ENCODE results near the gene PSMC1.

PSMC1 gene

DNA sequence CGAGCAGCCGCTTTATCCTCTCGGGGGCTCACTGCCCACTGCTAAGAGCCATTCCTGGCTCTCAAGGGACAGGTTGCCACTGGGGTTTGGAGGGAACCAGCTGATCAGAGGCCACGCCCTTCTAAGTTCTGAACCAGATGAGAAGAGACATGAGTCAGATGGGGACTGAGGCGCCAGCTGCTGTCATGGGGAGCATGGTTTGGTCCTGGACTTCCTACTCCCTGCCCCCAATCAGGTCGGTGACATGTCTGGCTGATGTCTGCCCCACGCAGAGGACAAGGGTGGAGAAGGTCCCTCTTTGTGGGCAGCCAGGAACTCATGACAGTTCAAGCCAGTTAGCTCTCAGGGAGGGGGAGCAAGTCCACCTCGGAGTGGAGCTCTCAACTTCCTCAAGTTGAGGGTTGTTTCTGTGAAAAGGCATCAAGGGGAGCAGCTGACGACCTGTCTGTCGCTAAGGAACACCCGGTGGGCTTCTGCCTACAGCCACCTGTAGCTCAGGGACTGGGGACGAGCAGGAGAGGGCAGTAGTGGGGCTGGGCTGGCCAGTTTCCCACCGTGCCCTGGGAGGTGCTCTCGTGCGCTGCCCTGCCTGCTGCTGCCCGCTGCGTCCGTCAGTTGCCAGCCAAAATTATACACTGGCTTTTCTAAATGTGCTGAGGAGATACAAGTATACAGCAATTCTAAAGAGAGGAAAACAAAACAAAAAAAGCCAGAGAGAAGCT is 20.5 kb downstream of the PSMC1 start:
- peak; percentile 92 to 97 for DNase-seq

- no peak for DNase-seq
These were observed 21.3 kb downstream of the PSMC1 start for GRCh38 chr14:90277581-90278198.

- no peak for DNase-seq
These were observed 22.1 kb downstream of the PSMC1 start for GRCh38 chr14:90278199-90279175.

GRCh38 chr14:90280096-90280495 is 23.7 kb downstream of the PSMC1 start:
- DNase-seq, result no peak

DNA sequence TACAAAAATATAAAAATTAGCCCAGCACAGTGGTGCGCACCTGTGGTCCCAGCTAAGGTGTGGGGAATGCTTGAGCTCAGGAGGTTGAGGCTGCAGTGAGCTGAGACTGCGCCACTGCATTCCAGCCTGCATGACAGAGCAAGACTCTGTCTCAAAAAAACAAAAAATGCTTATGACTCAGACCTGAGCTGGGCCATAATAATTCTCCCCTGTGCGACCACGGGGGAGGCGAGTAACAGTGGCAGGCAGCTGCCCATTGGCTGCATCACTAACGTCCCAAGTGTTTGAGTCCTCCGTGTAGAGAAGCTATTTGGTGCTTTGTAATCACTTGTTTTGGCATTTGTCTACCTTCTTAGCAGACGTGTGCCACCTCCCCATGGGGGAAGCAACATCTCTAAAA is 24.9 kb downstream of the PSMC1 start:
- no peak for DNase-seq

DNA sequence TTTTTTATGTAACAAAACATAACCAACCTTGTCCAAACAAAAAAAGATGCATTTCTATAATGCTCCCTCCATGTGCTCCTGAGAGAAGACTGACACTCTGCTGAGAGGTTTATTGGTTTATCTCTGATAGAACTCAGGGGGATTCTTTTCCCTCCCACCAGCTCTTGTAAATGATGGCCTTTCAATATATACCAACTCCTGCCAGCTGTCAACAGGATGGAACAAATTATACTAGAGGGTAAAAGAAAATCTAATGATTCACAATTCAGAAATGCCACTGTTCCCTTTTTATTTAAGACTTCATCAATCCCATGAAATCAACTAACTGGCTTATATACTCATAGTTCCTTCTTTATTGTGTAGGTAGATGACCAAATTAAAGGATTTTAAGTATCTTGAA is 25.4 kb downstream of the PSMC1 start:
- no peak for DNase-seq

GRCh38 chr14:90287791-90288190 is 31.4 kb downstream of the PSMC1 start:
- no peak for DNase-seq

DNA sequence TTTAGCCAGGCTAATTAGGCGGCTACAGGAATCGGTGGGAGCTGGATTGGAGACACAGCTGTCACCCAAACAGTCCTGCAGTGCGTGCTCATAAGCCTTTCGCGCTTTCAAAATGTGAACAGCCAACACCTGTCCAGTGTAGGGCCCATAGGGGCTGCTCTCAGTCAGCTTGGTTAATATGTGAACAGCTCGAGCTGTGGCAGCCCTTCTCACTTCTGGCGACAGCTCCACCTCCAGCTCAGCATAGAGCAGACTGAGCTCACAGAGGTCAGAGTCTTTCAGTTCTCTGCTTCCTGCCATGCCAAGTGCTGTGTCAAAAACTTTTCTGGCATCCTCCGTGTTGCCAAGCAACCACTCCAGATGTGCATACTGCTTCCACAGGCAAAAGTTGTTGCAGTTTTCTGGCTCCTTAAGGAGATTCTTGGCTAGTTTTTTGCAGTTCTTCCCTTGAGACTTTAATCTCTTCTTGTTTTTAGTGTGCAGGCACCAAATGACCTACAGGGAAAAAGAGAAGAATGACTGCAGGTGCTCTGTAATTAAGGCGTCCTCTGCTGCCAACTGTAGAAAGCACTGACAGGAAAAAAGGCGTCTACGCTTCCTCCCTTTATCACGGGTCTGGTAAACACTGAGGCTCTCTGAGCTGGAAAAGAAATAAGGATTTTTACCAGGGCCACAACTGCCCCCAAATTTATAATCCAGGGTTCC is 32.5 kb downstream of the PSMC1 start:
- no peak for DNase-seq

GRCh38 chr14:90290337-90291011 is 34.1 kb downstream of the PSMC1 start:
- DNase-seq, result no peak

DNA sequence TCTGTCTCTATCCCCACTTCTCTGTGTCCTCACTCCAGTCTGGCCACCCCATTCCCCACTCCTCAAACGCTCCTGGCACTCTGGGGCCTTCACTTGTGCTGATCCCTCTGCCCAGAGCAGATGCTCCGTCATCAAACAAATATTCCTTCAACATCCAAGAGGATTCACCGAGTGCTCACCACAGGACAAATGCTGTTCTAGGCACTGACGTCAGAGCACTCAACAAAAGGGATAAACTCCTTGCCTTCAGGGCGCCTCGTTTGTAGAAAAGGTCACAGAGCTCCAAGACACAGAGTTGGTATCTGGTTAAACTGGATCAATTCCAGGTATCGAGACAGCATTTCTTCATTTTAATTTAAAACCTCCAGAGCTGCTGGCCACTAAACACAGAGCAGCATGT is 35.3 kb downstream of the PSMC1 start:
- no peak for DNase-seq

DNA sequence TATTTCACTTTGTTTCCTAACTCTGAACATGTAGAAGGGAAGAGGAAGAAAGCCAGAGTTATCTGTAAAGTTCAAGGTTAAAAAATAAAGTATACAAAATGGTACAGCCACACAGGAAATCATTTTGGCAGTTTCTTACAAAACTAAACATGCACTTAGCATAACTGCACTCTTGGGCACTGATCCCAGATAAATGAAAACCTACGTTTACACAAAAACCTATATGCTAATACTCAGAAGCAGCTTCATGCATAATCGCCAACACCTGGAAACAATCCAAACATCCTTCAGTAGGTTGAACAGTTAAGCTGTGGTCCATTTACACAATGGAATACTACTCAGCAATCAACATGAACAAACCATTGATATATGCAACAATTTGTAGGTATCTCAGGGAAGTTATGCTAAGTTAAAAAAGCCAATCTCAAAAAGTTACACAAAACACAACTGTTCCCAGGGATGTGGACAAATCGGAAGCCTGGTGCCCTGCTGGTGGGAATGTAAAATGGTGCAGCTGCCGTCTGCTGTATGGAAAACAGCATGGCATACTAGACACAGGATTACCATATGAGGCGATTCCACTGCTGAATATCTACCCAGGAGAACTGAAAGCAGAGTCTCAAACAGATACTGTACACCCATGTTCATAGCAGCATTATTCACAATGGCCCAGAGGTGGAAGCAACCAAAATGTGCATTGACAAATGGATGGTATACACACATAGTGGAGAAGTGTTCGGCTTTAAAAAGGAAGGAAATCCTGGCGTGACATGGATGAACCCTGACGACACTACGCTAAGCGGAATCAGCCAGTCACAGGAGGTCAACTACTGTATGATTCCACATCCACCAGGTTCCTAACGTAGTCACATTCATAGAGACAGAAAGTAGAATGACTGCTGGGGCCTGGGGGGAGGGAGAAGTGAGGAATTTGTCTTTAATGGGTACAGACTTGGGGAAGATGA is 37.7 kb downstream of the PSMC1 start:
- peak; percentile 29 to 34 for DNase-seq

GRCh38 chr14:90294872-90295271 is 38.5 kb downstream of the PSMC1 start:
- DNase-seq, result peak; percentile 82 to 88

DNA sequence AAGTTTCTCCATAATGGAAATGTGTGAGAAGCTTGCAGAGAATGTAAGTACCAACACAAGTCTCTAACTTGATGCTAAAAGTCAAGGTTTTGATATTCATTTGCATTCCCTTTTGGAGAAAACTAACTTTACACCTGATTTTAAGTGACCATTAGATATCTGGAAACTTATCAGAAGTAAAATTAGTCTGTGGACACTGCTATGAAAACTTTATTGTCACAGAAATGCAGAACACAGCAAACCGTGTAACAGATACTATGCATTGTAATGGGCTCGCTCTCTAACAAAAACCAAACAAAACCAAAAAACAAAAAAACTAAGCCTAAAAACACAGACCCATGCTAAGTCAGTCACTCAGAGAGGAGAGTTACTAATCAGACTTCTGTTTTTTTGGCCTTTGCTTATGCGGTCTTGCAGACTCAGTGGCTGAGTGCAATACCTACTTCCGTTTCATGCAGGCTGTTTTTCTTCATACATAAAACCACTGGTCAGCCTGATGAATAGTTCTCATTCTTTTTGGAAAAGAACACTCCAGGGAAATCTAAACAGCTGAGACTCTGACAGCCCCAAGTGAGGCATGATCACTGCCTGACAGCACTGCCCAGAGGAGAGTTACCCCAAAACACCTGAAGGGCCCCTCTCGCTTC is 39.6 kb downstream of the PSMC1 start:
- DNase-seq, result peak; percentile 87

DNA sequence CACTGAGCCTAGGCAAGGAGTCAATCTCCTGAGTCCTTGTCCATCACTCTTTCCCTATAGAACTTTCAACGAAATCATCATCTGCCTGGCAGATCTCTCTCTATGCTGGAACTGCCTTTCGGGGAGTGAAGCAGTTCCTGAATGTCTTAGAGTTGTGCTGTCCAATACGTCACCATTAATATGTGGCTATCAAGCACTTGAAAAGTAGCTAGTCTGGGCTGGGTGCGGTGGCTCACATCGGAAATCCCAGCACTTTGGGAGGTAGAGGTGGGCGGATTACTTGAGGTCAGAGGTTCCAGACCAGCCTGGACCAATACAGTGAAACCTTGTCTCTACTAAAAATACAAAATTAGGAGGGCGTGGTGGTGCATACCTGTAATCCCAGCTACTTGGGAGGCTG is 40.3 kb downstream of the PSMC1 start:
- peak in 1 of 2 donors; percentile 37 for DNase-seq

DNA sequence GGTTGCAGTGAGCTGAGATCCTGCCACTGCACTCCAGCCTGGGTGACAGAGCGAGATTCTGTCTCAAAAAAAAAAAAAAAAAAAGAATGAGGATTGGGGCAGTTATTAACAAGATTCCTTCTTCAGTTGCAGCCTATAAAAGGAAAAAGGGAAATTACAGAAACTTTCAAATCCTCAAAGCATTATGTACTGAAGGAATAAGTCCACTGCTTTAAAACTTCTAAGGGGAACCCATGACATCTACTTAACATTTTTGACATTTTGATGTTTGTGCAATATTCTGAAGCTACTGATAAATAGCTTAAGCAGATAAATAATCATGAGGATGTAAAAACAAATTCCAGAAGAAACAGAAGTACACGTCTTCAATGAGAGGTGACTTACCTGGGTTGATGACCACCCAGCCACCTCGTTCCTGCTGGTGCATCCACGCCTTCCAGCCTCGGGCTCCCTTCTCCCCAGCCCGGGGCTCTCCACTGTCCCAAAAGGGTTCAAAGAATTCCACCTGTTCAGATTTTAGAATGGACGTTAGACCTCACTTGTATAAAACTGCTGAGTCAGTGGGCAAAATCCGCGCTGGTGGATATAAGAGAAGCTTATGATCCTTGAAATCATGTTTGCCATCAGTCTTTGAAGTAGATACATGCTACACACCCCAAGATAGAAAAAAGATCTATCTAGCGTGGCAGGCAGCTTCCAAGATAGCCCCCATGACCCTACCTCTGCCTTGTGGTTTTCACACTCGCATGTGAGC is 41.7 kb downstream of the PSMC1 start:
- DNase-seq, result peak in 1 of 2 donors; percentile 41

- DNase-seq, result peak; percentile 89
These were observed 43.1 kb downstream of the PSMC1 start for GRCh38 chr14:90299408-90299807.

GRCh38 chr14:90300611-90301047 is 44.3 kb downstream of the PSMC1 start:
- DNase-seq, result peak; percentile 37 to 58

- no peak for DNase-seq
These were observed 44.8 kb downstream of the PSMC1 start for GRCh38 chr14:90301122-90301521.

DNA sequence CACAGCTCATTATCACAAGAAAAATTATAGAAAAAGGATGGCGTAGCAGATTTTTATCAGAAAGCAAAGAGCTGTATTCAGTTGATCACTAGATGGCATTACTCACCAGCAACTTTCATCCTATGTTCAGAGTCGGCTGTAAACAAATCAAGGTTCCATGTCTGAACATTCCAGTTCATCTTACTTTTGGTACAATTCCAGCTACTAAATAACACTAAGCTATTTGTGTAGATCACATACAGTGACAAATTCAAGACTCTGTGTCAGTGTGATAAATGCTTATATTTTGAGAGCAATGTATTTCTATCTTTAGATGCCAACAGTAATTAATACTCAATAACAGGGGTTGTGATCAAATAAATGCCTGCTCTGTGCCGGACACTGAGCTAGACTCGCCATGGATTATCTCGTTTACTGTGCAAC is 45.3 kb downstream of the PSMC1 start:
- DNase-seq, result peak; percentile 34 to 43
